ENCODE measurements around the gene TSPAN32. TPM values are rescaled to one million over a fixed set of nuclear protein-coding genes. Genes with fewer than 3 reads are reported as not detected.

Gene TSPAN32
- total and polyA plus RNA-seq, 10 of the 15 experiments (the other 5 are each of a cell fraction or from before 2014, with no cell fraction given), result 0.08 TPM; not detected in 9

- ATAC-seq (no peak), DNase-seq (ENCODE audit: low read depth, low spot score) (no peak), FAIRE-seq (no peak)
- no peak for TF ChIP-seq IKZF2 (IDR thresholded peaks at IDR 0.05)
- TF ChIP-seq NFIC (IDR thresholded peaks at IDR 0.05; ENCODE audit: low read depth, low read length), result no peak
- TF ChIP-seq SMAD1 (IDR thresholded peaks at IDR 0.05; ENCODE audit: low read depth, partially characterized antibody), result no peak
- no peak for TF ChIP-seq USF2 (IDR thresholded peaks at IDR 0.05; ENCODE audit: borderline replicate concordance, low read depth, low read length)
- no peak for TF ChIP-seq E2F4 (IDR thresholded peaks at IDR 0.05; ENCODE audit: low read depth, low read length)
- TF ChIP-seq EP300 (IDR thresholded peaks at IDR 0.05; ENCODE audit: borderline replicate concordance in 1 of 2, control insufficient read depth in 1 of 2, low read depth in 2 of 2, low read length in 2 of 2), result no peak
- no peak for TF ChIP-seq CEBPZ (IDR thresholded peaks at IDR 0.05; ENCODE audit: low read depth, low read length)
- TF ChIP-seq SMC3 (IDR thresholded peaks at IDR 0.05; ENCODE audit: borderline replicate concordance, low read length), result no peak
- TF ChIP-seq NFXL1 (IDR thresholded peaks at IDR 0.05; ENCODE audit: borderline replicate concordance), result no peak
- no peak for TF ChIP-seq PAX5 (IDR thresholded peaks at IDR 0.05; ENCODE audit: borderline replicate concordance, low read depth, low read length)
- no peak for TF ChIP-seq ATF7 (IDR thresholded peaks at IDR 0.05; ENCODE audit: low read depth)
- TF ChIP-seq EED (IDR thresholded peaks at IDR 0.05; ENCODE audit: low read depth), result no peak
- TF ChIP-seq NBN (IDR thresholded peaks at IDR 0.05), result no peak
- no peak overlapping the region for H2AFZ ChIP-seq (ENCODE audit: control insufficient read depth, low read depth, low read length)
- no peaks in the 10 kb centered on the region for H3K79me2 ChIP-seq (ENCODE audit: control insufficient read depth, insufficient read depth, low read length)
- H3K4me2 ChIP-seq (ENCODE audit: control insufficient read depth, insufficient read depth), result no peak overlapping the region
- in situ Hi-C loops (cut with MboI) (no loop called here), intact Hi-C loops (cut with micrococcal nuclease; ENCODE audit: unreplicated experiment) (no loop called here)
- H3K9ac ChIP-seq (ENCODE audit: control insufficient read depth, insufficient read depth, low read length), result no peak overlapping the region
- no peaks in the 10 kb centered on the region for H3K27me3 ChIP-seq (replicated peaks in 1 of 2; ENCODE audit: control insufficient read depth in 2 of 2, insufficient read depth in 2 of 2, low read length in 1 of 2)
- RAD21 ChIA-PET (ENCODE audit: unreplicated experiment), result interaction anchor here (1.2 kb wide), 1 partner anchor 11 kb away, joined by 3 read pairs; no protein-coding TSS in a partner anchor
- H3K9me3 ChIP-seq (replicated peaks; ENCODE audit: control insufficient read depth, insufficient read depth, low read length), result no peaks in the 10 kb centered on the region
- POLR2A ChIA-PET, result no interaction called here
- H3K4me1 ChIP-seq (ENCODE audit: control insufficient read depth, insufficient read depth, low read length), result no peaks in the 10 kb centered on the region
- no peak overlapping the region for H3K27ac ChIP-seq (ENCODE audit: control insufficient read depth, insufficient read depth)
- H3K4me3 ChIP-seq, result no peak overlapping the region
- no peaks in the 10 kb centered on the region for H3K36me3 ChIP-seq (ENCODE audit: control insufficient read depth in 2 of 2, insufficient read depth in 2 of 2, low read length in 1 of 2)
- no peaks in the 10 kb centered on the region for H4K20me1 ChIP-seq (ENCODE audit: control insufficient read depth, insufficient read depth)
- CTCF ChIA-PET, result no interaction called here
- SMC1A ChIA-PET (ENCODE audit: uncharacterized antibody, unreplicated experiment), result no interaction called here
- no TSS peak for BruUV-seq (replicated peaks)
- WGBS (ENCODE audit: insufficient coverage, insufficient replicate concordance, low lambda C conversion rate, missing lambda C conversion rate), result 36% methylated on average over 23 of the region's 23 CpGs
These were observed 14.6 kb downstream of the TSPAN32 start for GRCh38 chr11:2316169-2316962.

Data from GM12878 (cell line).